ENCODE data around the gene LMNB1. TPM values are rescaled to one million over a fixed set of nuclear protein-coding genes. Genes with fewer than 3 reads are reported as not detected.
"Not testable (repeated sequence)": the region's sequence is repeated elsewhere in the genome, so short reads cannot be mapped to it uniquely, and the experiment has no call there.

LMNB1 gene, protein sequence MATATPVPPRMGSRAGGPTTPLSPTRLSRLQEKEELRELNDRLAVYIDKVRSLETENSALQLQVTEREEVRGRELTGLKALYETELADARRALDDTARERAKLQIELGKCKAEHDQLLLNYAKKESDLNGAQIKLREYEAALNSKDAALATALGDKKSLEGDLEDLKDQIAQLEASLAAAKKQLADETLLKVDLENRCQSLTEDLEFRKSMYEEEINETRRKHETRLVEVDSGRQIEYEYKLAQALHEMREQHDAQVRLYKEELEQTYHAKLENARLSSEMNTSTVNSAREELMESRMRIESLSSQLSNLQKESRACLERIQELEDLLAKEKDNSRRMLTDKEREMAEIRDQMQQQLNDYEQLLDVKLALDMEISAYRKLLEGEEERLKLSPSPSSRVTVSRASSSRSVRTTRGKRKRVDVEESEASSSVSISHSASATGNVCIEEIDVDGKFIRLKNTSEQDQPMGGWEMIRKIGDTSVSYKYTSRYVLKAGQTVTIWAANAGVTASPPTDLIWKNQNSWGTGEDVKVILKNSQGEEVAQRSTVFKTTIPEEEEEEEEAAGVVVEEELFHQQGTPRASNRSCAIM
- total RNA-seq (2014; rRNA removed; shearing (Covaris generic)) = 173 and 232 TPM in 2 replicates
- 264 and 280 TPM in 2 replicates for total RNA-seq (2022)
- Bru-seq, nascent RNA = percentile 96 among the genes with signal in this experiment
- BruChase-seq, experiment 1, labeled RNA remaining after a 6-hour chase = percentile 96 among the genes with signal in this experiment
- percentile 95 among the genes with signal in this experiment for BruChase-seq, experiment 2, labeled RNA remaining after a 2-hour chase
- long read RNA-seq, transcript LMNB1-201 (11 exons, 2,878 nt) = major isoform, 27 of 45 reads
- long read RNA-seq, partial matches to known transcripts = 1 of 45 reads
- long read RNA-seq, other reads (novel, unspliced or antisense) = 13 of 45 reads

GRCh38 chr5:126776499-126777256 lies at the start of gene LMNB1:
Gene LMNB1 (plus strand): TSS chr5:126777136. CDS start chr5:126777509, 373 bp downstream.
- no TSS peak for BruUV-seq (replicated peaks)
- no peaks in the 10 kb centered on the region for H3K9me2 ChIP-seq (ENCODE audit: insufficient read depth, low read length)
- ChIA-PET CTCF (ENCODE audit: unreplicated experiment) (interaction anchor here (0.6 to 1.6 kb wide), 3 partner anchors 25 to 190 kb away, joined by 3 to 4 read pairs (median 3); no protein-coding TSS in a partner anchor), POLR2A (interaction anchor here (0.6 to 3.7 kb wide), 19 partner anchors 10 to 193 kb away, joined by 3 to 41 read pairs (median 6); no protein-coding TSS in a partner anchor)
- H3K36me3 ChIP-seq (ENCODE audit: insufficient read depth, low read length) = peaks cover 34% of the 10 kb centered on the region
- TF ChIP-seq, protein P1, sequence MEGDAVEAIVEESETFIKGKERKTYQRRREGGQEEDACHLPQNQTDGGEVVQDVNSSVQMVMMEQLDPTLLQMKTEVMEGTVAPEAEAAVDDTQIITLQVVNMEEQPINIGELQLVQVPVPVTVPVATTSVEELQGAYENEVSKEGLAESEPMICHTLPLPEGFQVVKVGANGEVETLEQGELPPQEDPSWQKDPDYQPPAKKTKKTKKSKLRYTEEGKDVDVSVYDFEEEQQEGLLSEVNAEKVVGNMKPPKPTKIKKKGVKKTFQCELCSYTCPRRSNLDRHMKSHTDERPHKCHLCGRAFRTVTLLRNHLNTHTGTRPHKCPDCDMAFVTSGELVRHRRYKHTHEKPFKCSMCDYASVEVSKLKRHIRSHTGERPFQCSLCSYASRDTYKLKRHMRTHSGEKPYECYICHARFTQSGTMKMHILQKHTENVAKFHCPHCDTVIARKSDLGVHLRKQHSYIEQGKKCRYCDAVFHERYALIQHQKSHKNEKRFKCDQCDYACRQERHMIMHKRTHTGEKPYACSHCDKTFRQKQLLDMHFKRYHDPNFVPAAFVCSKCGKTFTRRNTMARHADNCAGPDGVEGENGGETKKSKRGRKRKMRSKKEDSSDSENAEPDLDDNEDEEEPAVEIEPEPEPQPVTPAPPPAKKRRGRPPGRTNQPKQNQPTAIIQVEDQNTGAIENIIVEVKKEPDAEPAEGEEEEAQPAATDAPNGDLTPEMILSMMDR (conservative IDR thresholded peaks at IDR 0.05; ENCODE audit: low read length) = no peak; the same call in 1 of the 2 replicates
- TF ChIP-seq EZH2phosphoT487 (IDR thresholded peaks at IDR 0.05; ENCODE audit: borderline replicate concordance, low read depth, low read length) = no peak
- H3K4me1 ChIP-seq (ENCODE audit: insufficient read depth, low read length, poor library complexity, severe bottlenecking) = peaks cover 19% of the 10 kb centered on the region
- DNase-seq (ENCODE audit: low spot score) = peak; percentile 96
- H4K20me1 ChIP-seq (ENCODE audit: insufficient read depth, low read length) = peaks cover 24% of the 10 kb centered on the region
- peak within 1 kb of the TSS; percentile 95 for H3K27ac ChIP-seq (ENCODE audit: low read depth, low read length, poor library complexity, severe bottlenecking)
- H3K4me3 ChIP-seq (ENCODE audit: low read depth, low read length, poor library complexity, severe bottlenecking) = peak within 1 kb of the TSS; percentile 96
- peaks cover 43% of the 10 kb centered on the region for H3K79me2 ChIP-seq (ENCODE audit: insufficient read depth, low read depth, low read length)
- peak within 1 kb of the TSS; percentile 59 for H2AFZ ChIP-seq (ENCODE audit: low read length)
- peaks cover 8% of the 10 kb centered on the region; the same call in 1 of the 2 replicates for H3K9me3 ChIP-seq (ENCODE audit: low read length)
- H3K4me2 ChIP-seq (ENCODE audit: low read length) = peak within 1 kb of the TSS; percentile 96
- intact Hi-C loops (cut with micrococcal nuclease; ENCODE audit: unreplicated experiment) = loop anchor here (2.0 to 5.0 kb wide), 3 partner anchors 196 to 1306 kb away; partner anchors contain the start of genes PRRC1 and SLC12A2

DNA sequence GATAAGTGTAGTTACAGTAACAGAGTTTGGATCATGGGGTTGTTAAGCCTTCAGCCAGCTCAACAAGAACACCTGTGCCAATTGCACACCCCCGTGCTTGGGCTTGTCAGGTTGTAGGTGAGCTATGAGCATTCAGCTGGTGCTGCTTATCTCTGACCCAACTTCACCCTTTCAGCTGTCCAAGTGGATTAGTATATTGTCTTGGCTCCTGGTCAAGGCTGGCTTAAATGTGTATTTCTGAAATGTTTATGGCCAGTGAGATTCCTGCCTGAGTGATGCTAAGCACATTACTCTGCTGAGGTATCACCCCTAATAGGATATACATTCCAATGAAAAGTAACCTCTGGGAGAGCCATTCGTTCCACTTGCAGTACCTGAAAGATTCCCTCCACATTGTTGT lies 44.2 kb upstream of the LMNB1 start:
- Histone ChIP-seq H3K9me2 (ENCODE audit: insufficient read depth, low read length) (no peaks in the 10 kb centered on the region), H3K36me3 (ENCODE audit: insufficient read depth, low read length) (no peaks in the 10 kb centered on the region), H4K20me1 (ENCODE audit: insufficient read depth, low read length) (no peaks in the 10 kb centered on the region), H3K4me3 (ENCODE audit: low read depth, low read length, poor library complexity, severe bottlenecking) (no peak overlapping the region), H3K4me1 (ENCODE audit: insufficient read depth, low read length, poor library complexity, severe bottlenecking) (no peaks in the 10 kb centered on the region), H3K4me2 (ENCODE audit: low read length) (no peak overlapping the region), H3K27ac (ENCODE audit: low read depth, low read length, poor library complexity, severe bottlenecking) (no peak overlapping the region), H3K9me3 (ENCODE audit: low read length) (no peaks in the 10 kb centered on the region), H3K79me2 (ENCODE audit: insufficient read depth, low read depth, low read length) (no peaks in the 10 kb centered on the region), H2AFZ (ENCODE audit: low read length) (no peak overlapping the region)
- no TSS peak for BruUV-seq (replicated peaks)
- DNase-seq (ENCODE audit: low spot score) = no peak
- POLR2A ChIA-PET = no interaction called here
- CTCF ChIA-PET (ENCODE audit: unreplicated experiment) = no interaction called here
- TF ChIP-seq, protein P1 (conservative IDR thresholded peaks at IDR 0.05; ENCODE audit: low read length) = no peak
- TF ChIP-seq EZH2phosphoT487 (IDR thresholded peaks at IDR 0.05; ENCODE audit: borderline replicate concordance, low read depth, low read length) = no peak
- intact Hi-C loops (cut with micrococcal nuclease; ENCODE audit: unreplicated experiment) = no loop called here

DNA sequence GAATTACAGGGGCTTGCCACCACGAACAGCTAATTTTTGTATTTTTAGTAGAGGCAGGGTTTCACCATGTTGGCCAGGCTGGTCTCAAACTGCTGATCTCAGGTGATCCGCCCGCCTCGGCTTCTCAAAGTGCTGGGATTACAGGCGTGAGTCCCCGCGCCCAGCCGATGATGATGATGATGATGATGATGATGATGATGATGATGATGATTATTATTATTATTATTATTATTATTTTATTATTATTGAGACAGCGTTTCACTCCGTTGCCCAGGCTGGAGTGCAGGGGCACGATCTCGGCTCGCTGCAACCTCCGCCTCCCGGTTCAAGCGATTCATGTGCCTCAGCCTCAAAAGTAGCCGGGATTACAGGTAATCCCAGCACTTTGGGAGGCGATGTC lies 42.4 kb upstream of the LMNB1 start:
- CTCF ChIA-PET (ENCODE audit: unreplicated experiment); H3K36me3 ChIP-seq (ENCODE audit: insufficient read depth, low read length); POLR2A ChIA-PET; H3K4me3 ChIP-seq (ENCODE audit: low read depth, low read length, poor library complexity, severe bottlenecking); H2AFZ ChIP-seq (ENCODE audit: low read length); H3K9me3 ChIP-seq (ENCODE audit: low read length); H3K79me2 ChIP-seq (ENCODE audit: insufficient read depth, low read depth, low read length); BruUV-seq (replicated peaks); H3K4me2 ChIP-seq (ENCODE audit: low read length); intact Hi-C loops (cut with micrococcal nuclease; ENCODE audit: unreplicated experiment); H3K4me1 ChIP-seq (ENCODE audit: insufficient read depth, low read length, poor library complexity, severe bottlenecking); H3K9me2 ChIP-seq (ENCODE audit: insufficient read depth, low read length); DNase-seq (ENCODE audit: low spot score); H4K20me1 ChIP-seq (ENCODE audit: insufficient read depth, low read length); H3K27ac ChIP-seq (ENCODE audit: low read depth, low read length, poor library complexity, severe bottlenecking): not testable (repeated sequence)
